GM19239 (cell line): ENCODE results near the gene RHBDD2.
"Not testable (repeated sequence)": the region's sequence is repeated elsewhere in the genome, so short reads cannot be mapped to it uniquely, and the experiment has no call there.

Experiments used
- DNase-seq: peaks from one replicate; pipeline ENCODE4 v3.0.0; 2011; ENCODE audit warnings: low spot score; ENCODE audit not compliant: insufficient read length
- FAIRE-seq: peaks from 2 replicates; lab custom pipeline; 2011; peaks lifted over from hg19 to GRCh38; lab: Jason Lieb, UNC

The RHBDD2 gene

GRCh38 chr7:75864251-75864650 lies 14.6 kb upstream of the RHBDD2 start:
- FAIRE-seq, DNase-seq: not testable (repeated sequence)

- no peak for DNase-seq
Observed at GRCh38 chr7:75866114-75866488, 12.7 kb upstream of the RHBDD2 start.

GRCh38 chr7:75866489-75867389 lies 12.1 kb upstream of the RHBDD2 start:
- peak; percentile 61 for DNase-seq
- peak; percentile 28 for FAIRE-seq

More at GRCh38 chr7:75866114-75866488, 12.7 kb upstream of the RHBDD2 start:
- FAIRE-seq = no peak

GRCh38 chr7:75867390-75867717 lies 11.5 kb upstream of the RHBDD2 start:
- FAIRE-seq = no peak
- DNase-seq = no peak

- FAIRE-seq (no peak), DNase-seq (no peak)
Observed at GRCh38 chr7:75868153-75868552, 10.7 kb upstream of the RHBDD2 start.

- DNase-seq = no peak
- no peak for FAIRE-seq
Observed at GRCh38 chr7:75869776-75870379, 9.0 kb upstream of the RHBDD2 start.

GRCh38 chr7:75870557-75871161 lies 8.2 kb upstream of the RHBDD2 start:
- no peak for FAIRE-seq
- no peak for DNase-seq

- DNase-seq (no peak), FAIRE-seq (no peak)
Observed at GRCh38 chr7:75872073-75872782, 6.6 kb upstream of the RHBDD2 start.

- FAIRE-seq, DNase-seq: not testable (repeated sequence)
Observed at GRCh38 chr7:75874180-75874579, 4.7 kb upstream of the RHBDD2 start.

GRCh38 chr7:75875113-75876080 lies 3.4 kb upstream of the RHBDD2 start:
- DNase-seq (no peak), FAIRE-seq (no peak)

GRCh38 chr7:75876126-75876881 lies 2.5 kb upstream of the RHBDD2 start:
- FAIRE-seq = no peak
- DNase-seq = no peak

- DNase-seq (no peak), FAIRE-seq (no peak)
Observed at GRCh38 chr7:75878312-75878768, 494 bp upstream of the RHBDD2 start.

GRCh38 chr7:75879771-75880184 lies 944 bp downstream of the RHBDD2 start:
- FAIRE-seq = peak; percentile 47
- DNase-seq = no peak

- DNase-seq (no peak), FAIRE-seq (no peak)
Observed at GRCh38 chr7:75880242-75880641, 1.4 kb downstream of the RHBDD2 start.

GRCh38 chr7:75881436-75882095 lies 2.7 kb downstream of the RHBDD2 start:
- FAIRE-seq (no peak), DNase-seq (no peak)

GRCh38 chr7:75883265-75883824 lies 4.5 kb downstream of the RHBDD2 start:
- DNase-seq, FAIRE-seq: not testable (repeated sequence)

GRCh38 chr7:75884476-75884875 lies 5.6 kb downstream of the RHBDD2 start:
- no peak for DNase-seq
- FAIRE-seq = no peak

- no peak for FAIRE-seq
Observed at GRCh38 chr7:75885036-75885435, 6.2 kb downstream of the RHBDD2 start.

More at GRCh38 chr7:75885036-75885435, 6.2 kb downstream of the RHBDD2 start:
- DNase-seq = no peak
